ENCODE results near the gene PTGDR2.

Gene PTGDR2

GRCh38 chr11:60813324-60813723 lies 42.4 kb downstream of the PTGDR2 start:
- no peak for DNase-seq

DNA sequence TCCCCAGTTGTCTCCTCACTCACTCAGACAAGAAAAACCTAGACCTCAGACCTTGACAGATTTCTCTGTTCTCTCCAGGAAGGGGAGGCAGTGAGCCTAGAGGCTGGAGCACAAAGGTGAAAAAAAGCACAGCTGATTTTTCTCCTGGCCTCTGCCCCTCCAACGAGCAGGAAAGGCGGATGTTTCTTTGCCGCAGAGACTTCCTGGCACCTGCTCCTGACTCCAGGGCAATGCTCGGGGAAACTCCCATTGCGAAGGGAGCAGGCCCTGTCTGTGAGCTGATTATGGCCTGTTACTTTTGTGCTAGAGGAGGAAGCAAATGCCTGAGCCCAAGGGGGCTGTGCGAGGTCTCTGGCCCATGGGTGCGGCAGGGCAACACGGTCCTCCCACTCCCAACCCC lies 45.2 kb downstream of the PTGDR2 start:
- no peak for DNase-seq

DNA sequence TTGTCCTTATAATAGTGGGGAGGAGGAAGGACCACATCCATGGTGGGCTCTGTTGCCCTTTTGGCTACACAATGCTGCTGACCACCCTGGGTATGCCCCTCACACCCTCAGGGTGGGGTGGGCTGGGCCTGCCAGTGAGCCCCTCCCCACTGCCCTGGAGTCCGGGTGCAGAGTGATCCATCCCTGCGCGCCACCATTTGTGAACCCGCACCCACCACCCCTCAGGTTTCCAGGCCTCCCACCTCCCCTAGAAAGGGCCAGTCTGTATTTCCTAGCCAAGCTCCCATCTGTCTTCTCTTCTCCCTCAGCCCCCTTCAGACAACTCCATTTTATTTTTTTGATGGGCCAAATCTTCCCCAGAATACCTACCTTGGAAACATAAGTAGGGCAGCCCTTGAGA lies 45.6 kb downstream of the PTGDR2 start:
- DNase-seq = no peak

GRCh38 chr11:60809691-60810090 lies 46.1 kb downstream of the PTGDR2 start:
- peak in 1 of 51 donors; percentile 16 for DNase-seq

DNA sequence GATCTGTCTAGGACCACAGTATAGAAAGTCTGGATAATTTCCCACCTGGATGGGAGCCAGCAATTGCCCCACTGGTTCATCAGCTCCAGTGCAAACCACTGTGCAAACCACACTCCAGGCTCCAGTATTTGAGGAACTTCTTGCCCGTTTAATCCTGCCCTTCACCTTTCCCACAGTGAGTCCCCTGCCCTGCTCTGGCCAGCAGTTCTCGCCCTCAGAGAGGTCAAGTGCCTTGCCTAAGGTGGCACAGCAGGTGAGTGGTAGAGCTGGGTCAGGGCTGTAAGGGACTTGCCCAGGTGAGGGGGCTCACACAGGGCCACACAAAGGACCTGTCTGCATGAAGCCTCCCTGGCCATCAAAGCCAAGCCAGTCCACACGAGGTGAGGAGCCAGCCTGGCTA lies 46.5 kb downstream of the PTGDR2 start:
- no peak for DNase-seq

DNA sequence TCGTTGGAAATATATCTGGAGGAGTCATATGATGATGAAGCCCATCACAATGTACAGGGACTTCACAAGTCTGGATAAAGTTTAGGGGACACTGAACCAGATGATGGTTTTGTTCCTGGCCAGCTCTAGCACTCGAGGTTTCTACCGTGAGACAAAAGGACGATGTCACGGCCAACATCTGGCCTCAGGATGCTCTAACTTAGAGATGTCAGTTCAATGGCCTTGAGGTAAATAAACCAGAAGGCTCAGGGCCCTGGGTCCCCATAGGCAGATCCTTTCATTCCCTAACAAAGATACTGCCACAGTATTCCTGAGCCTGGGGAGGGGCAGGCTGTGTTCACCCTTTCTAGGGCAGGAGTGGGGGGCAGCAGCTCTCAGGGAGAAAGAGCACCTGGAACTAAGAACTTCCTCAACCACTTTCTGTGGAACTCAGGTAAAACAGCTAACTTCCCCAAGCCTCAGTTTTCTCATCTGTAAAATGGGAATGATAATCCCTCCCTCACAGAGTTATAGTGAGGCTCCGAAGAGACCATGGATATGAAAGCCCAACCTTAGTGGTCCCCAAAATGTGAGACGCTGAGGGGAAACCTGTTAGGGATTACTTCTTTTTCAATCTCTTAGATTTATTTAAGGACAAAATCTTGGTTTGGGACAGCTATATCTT lies 52.3 kb downstream of the PTGDR2 start:
- no peak for DNase-seq

DNA sequence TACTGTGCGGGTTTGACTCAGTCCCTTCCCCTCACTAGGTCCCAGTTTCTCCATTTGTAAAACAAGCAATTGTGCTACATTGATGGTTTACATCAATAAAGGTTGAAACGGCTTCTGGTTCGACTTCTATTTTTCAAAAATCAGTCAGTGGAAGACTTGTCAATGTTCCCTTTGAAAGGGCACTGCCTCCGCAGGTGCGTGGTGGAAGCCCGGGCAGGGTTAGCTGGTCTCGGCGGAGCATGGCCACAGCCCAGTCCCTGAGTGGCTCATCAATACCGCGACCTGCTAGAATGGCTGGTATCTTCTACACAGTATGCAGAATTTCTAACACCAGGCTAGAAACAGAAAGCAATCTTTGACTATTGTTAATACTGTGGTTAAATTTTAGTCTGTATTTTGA lies 54.6 kb downstream of the PTGDR2 start:
- no peak for DNase-seq

Data from hypothalamus (tissue), 51 donors.